Effector memory CD4-positive, alpha-beta T cell (primary cell): ENCODE data around the gene CMBL.

Experiments
- DNase-seq, 3 donors: peaks; one replicate each; pipeline ENCODE4 v3.0.0-alpha.2; 2020
- H3K27ac ChIP-seq: 2 replicates; pipeline ENCODE4 v1.7.0; 2013; ENCODE audit warnings: mild to moderate bottlenecking, low read length, moderate library complexity; ENCODE audit not compliant: insufficient read depth, poor library complexity, severe bottlenecking
- H3K27me3 ChIP-seq: replicated peaks from 2 replicates; pipeline ENCODE4 v1.7.0; 2013; ENCODE audit warnings: mild to moderate bottlenecking, low read length; ENCODE audit not compliant: insufficient read depth, control insufficient read depth, poor library complexity, severe bottlenecking
- H3K36me3 ChIP-seq: 2 replicates; pipeline ENCODE4 v1.7.0; 2013; ENCODE audit warnings: mild to moderate bottlenecking, low read length, moderate library complexity; ENCODE audit not compliant: control insufficient read depth, insufficient read depth
- H3K4me1 ChIP-seq: 2 replicates; pipeline ENCODE4 v1.7.0; 2013; ENCODE audit warnings: low read length, mild to moderate bottlenecking; ENCODE audit not compliant: control insufficient read depth, insufficient read depth, poor library complexity, severe bottlenecking
- H3K4me3 ChIP-seq: 2 replicates; pipeline ENCODE4 v1.7.0; 2013; ENCODE audit warnings: low read length, low read depth, mild to moderate bottlenecking; ENCODE audit not compliant: insufficient read depth, poor library complexity, severe bottlenecking
- H3K9me3 ChIP-seq: 2 replicates; pipeline ENCODE4 v1.7.0; 2013; ENCODE audit warnings: mild to moderate bottlenecking, low read length, moderate library complexity; ENCODE audit not compliant: control insufficient read depth

CMBL gene

DNA sequence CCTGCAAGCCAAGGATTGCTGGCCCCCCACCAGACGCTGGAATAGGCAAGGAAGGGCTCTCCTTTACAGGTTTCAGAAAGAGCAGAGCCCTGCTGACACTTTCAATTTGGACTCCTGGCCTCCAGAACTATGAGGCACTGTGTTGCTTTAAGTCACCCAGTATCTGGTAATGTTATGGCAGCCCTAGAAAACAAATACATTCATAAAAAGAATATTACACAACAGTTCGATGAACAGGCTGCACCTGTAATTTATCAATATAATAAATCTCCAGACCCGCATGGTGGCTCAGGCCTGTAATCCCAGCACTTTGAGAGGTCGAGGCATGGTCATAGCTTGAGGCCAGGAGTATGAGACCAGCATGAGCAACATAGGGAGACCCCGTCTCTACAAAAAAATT lies 7.5 kb downstream of the CMBL start:
- H3K4me3 ChIP-seq = no peak overlapping the region
- no peak for DNase-seq
- H3K9me3 ChIP-seq = no peaks in the 10 kb centered on the region
- no peaks in the 10 kb centered on the region for H3K4me1 ChIP-seq
- no peaks in the 10 kb centered on the region for H3K27me3 ChIP-seq
- H3K36me3 ChIP-seq = no peaks in the 10 kb centered on the region
- no peak overlapping the region for H3K27ac ChIP-seq

DNA sequence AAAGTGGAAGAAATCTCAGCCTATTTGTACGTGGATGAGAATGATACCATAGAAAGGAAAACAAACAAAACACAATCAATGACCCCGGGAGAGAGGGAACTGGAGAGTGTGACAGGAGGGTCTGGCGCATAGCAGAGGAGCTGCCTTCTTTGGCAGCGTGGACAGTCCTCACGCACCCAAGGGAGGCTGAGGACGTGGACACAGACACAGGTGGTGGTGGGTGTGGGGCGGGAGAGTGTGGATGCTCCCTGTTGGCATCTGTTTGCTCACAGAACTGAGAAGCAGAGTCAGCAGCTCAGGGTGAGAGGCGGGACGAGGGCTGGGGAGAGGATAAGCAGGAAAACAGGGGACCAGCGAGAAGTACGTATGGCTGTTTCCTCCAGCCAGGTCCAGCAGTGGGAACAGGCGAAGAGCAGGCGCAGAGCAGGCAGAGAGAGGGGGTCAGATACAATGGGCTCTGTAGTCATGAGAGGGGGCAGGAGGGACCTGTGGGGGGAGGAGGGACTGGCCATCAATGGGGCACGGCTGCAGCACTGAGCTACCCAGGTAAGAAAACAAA lies 10.0 kb downstream of the CMBL start:
- Histone ChIP-seq H3K4me1 (no peaks in the 10 kb centered on the region), H3K27me3 (no peaks in the 10 kb centered on the region), H3K36me3 (no peaks in the 10 kb centered on the region), H3K4me3 (no peak overlapping the region), H3K27ac (no peak overlapping the region), H3K9me3 (no peaks in the 10 kb centered on the region)
- no peak for DNase-seq

DNA sequence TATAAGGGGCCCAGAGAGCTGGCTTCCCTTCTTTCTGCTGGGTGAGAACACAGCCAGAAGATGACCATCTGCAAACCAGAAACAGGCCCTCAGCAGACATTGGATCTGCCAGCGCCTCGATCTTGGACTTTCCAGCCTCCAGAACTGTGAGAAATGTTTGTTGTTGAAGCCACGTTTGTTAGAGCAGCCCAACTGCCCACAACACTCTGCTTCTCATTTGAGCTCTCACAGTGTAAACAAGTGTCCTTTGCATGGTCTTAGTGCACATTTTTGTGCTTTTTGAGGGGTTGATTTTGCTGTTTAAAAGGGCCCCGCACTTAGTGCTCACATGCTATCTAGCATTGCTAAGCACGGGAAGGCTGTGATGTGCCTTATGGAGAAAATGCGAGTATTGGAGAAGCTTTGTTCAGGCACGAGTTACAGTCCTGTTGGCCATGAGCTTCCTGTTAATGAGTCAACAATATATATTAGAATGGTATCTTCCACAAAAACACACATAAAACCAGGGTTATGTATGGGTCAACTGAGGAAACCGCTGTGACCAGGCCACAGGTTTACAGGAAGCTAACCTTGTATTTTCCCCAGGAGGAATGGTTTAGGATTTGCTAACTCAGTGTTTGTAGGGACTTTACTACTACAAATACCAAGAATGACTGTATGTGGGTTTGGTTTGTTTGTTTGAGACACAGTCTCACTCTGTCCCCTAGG lies 11.9 kb downstream of the CMBL start:
- Histone ChIP-seq H3K4me3 (no peak overlapping the region), H3K4me1 (no peaks in the 10 kb centered on the region), H3K27ac (no peak overlapping the region), H3K27me3 (no peaks in the 10 kb centered on the region), H3K9me3 (no peaks in the 10 kb centered on the region), H3K36me3 (no peaks in the 10 kb centered on the region)
- no peak for DNase-seq

DNA sequence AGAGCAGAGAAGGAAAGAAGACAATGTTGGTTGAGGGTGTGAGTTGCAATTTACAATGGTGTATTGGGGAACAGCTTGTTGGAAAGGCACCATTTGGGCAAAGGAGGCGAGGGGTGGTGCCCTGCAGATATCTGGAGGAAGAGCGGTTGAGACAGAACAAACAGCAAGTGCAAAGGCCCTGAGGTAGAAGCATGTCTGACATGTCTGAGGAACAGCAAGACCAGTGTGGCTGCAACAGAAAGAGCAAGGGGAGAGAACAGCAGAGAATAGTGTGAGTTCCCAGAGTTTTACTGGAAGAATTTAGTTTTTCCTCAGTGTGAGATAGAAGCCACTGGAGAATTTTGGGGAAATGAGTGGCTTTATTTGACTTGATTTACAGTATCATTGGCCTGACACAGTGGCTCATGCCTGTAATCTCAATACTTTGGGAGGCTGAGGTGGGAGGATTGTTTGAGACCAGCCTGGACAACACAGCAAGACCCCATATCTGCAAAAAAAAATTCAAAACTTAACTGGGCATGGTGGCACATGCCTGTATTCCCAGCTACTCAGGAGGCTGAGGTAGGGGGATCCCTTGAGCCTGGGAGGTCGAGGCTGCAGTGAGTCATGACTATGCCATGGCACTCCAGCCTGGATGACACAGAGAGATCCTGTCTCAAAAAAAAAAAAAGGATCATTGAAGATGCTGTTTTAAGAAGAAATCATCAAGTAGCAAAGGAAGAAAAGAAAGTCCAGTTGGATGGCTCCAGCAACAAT lies 13.6 kb downstream of the CMBL start:
- no peaks in the 10 kb centered on the region for H3K9me3 ChIP-seq
- H3K4me3 ChIP-seq = no peak overlapping the region
- H3K27ac ChIP-seq = no peak overlapping the region
- H3K36me3 ChIP-seq = no peaks in the 10 kb centered on the region
- DNase-seq = no peak
- no peaks in the 10 kb centered on the region for H3K27me3 ChIP-seq
- H3K4me1 ChIP-seq = no peaks in the 10 kb centered on the region

DNA sequence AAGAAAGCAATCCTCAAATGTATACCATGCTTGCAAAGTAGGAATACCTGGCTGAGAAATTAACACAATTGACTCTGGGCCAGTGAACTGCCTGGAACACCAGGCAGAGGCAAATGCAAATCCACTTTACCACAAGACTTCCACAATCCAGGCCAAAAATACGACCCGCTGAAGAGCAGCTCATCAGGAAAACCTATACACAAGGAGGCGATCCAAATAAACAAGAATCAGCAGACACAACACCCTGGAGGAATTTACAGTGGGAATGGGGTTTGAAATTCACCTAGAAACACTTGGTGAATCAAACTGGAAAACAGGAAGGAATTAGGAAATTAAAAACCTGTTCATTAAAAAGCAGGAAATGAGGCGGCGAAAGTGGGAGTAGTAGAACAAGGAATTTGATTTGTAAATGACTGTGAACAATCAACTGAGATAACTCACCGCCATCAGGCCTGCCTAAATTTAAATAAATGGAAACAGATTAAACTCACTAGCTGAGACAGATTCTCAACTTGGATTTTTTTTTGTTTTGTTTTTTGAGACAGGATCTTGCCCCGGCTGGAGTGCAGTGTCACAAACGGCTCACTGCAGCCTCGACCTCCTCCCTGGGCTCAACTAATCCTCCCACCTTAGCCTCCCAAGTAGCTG lies 15.9 kb downstream of the CMBL start:
- no peak for DNase-seq
- H3K27me3 ChIP-seq = no peaks in the 10 kb centered on the region

DNA sequence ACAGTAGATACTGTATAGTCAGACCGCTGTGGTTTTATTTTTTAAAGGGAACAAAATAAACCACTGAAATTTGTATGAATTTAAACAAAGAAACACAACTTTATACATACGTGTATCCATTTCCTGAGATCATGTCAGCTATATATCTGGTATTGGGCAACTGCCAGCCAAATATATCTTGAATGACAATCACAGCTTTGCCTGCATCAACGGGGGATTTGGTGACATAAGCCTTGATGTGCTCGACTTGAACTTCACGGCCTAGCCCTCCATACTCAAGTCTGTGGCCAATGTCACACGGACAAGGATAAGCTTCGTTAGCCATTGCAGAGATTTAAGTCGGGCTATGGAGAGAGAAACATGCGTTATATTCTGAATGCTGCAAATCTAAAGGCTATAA lies 17.3 kb downstream of the CMBL start:
- H3K36me3 ChIP-seq = no peaks in the 10 kb centered on the region
- no peak overlapping the region for H3K27ac ChIP-seq
- no peak for DNase-seq
- no peak overlapping the region for H3K4me3 ChIP-seq
- no peaks in the 10 kb centered on the region for H3K9me3 ChIP-seq
- no peaks in the 10 kb centered on the region for H3K27me3 ChIP-seq
- H3K4me1 ChIP-seq = no peaks in the 10 kb centered on the region

More for the DNA sequence above, 15.9 kb downstream of the CMBL start:
- H3K4me3 ChIP-seq = no peak overlapping the region
- H3K4me1 ChIP-seq = no peaks in the 10 kb centered on the region
- H3K27ac ChIP-seq = no peak overlapping the region
- no peaks in the 10 kb centered on the region for H3K36me3 ChIP-seq
- H3K9me3 ChIP-seq = no peaks in the 10 kb centered on the region

DNA sequence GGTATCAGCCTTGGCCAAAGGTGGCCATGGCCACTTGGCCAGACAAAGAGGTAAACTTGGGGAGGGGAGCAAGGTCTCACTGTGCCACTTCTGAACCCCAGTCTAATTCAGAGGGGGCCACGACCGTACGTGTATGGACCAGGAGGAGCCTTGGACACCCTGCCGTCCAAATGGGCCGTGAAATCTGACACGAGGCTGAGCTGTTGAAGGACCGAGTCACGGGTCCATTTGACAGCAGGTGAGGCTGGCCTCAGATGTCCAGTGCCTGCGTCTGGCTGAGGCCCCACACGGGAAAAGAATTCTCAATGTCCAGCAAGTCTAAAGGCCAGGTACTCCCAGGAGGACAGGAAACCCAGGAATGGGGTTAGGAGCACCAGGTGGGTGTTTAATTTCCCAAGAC lies 17.7 kb downstream of the CMBL start:
- Histone ChIP-seq H3K4me1 (no peaks in the 10 kb centered on the region), H3K27me3 (no peaks in the 10 kb centered on the region), H3K9me3 (no peaks in the 10 kb centered on the region), H3K27ac (no peak overlapping the region), H3K4me3 (no peak overlapping the region), H3K36me3 (no peaks in the 10 kb centered on the region)
- DNase-seq = no peak

DNA sequence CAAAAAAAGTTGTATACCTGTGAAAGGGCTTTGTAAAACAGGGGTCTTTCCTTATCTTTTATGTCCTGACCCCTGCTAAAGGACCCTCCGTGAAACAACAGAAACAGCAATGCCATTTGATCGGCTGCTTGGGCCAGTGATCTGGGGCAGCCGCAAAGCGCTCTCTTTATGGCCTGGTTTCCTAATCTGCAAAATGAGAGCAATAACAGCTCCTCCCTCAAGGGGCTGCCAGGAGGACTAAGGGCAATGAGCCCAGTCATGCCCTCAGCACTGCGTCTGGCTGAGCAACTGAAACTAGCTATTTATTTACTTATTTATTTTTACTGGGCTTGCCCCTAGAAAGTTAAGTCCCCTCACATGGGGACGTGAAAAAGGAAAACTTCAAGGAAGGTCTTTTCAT lies 18.3 kb downstream of the CMBL start:
- H3K27ac ChIP-seq = no peak overlapping the region

DNA sequence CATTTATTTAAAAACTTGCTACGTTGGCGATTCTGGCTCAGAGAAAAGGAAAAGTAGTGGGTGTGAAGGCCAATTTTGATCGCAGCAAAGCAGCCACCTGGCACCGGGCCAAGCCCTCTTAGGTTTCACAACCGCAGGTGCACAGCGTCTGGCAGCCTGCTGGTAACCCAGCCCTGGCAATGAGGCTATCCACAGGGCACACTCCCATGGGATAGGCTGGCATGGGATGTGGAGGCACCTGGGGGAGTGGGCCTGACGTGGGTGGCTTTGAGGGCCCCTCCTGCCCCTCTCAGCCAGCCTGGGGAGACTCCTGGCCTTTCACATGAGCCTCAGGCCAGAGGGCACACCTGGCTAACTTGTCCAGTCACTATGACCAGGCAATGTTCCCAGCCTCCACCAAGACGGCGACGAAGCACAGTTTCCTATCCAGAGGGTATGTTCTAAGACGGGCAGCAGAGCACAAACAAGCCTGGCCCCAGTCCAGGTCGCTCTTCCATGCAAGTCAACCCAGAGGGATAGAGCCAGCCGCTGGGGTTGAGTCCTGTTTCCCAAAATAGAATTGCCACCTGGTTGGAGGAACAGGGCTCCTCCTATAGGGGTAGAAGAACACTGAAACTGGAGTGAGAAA lies 19.0 kb downstream of the CMBL start:
- Histone ChIP-seq H3K4me3 (no peak overlapping the region), H3K9me3 (no peaks in the 10 kb centered on the region), H3K36me3 (no peaks in the 10 kb centered on the region), H3K4me1 (no peaks in the 10 kb centered on the region), H3K27ac (no peak overlapping the region), H3K27me3 (no peaks in the 10 kb centered on the region)
- no peak for DNase-seq

More for the DNA sequence above, 18.3 kb downstream of the CMBL start:
- DNase-seq = no peak
- Histone ChIP-seq H3K9me3 (no peaks in the 10 kb centered on the region), H3K4me1 (no peaks in the 10 kb centered on the region), H3K27me3 (no peaks in the 10 kb centered on the region), H3K36me3 (no peaks in the 10 kb centered on the region), H3K4me3 (no peak overlapping the region)
